GM13976 (cell line): Measurements from ENCODE around the gene C11orf16.
"Not testable (repeated sequence)": the region's sequence is repeated elsewhere in the genome, so short reads cannot be mapped to it uniquely, and the experiment has no call there.

Experiments
- DNase-seq: peaks from one replicate; pipeline ENCODE4 v3.0.0; 2012; ENCODE audit warnings: low spot score
- CTCF ChIP-seq: IDR thresholded peaks from 2 replicates; pipeline ENCODE4 v1.5.1; 2012; ENCODE audit warnings: borderline replicate concordance, mild to moderate bottlenecking; ENCODE audit not compliant: insufficient read depth; ENCODE audit errors: extremely low read depth, missing control alignments, control extremely low read depth
- in situ Hi-C: fragments of 300-500 bp; cut with MboI; formaldehyde crosslinking; loops from one replicate; pipeline ENCODE4 v1.12.0; 2022; ENCODE audit warnings: low sequenced_read_pairs, mixed read lengths, inconsistent platforms; ENCODE audit not compliant: unreplicated experiment

Gene C11orf16

DNA sequence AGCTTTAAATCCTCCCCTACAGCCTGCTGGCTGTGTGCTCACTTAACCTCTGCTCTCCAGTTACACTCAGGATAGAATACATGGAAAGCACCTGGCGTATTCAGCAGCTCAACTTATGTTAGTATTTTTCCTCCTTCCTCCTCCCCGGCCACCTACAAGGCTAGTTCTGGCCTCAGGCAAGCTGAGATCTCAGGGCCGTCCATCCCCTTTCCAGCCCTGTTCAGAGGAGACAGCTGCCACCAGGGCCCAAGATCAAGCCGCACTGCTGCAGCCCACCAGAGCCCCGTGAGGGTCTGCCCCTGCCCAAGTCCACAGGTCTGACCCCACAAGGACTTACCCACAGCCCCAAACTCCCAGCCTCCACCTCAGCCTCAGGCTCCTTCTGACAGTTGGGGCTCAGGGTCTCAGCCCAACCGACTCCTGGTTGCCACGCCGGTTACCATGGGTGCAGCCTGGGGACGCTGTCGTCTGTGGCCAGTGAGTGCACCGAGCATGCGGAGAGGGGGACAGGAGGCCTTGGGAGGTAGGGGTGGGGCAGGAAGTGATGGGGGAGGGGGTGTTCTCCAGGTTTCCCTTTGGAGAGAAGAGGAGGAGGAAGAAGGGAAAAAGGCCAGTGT, at the start of gene C11orf16:
Gene C11orf16, minus strand, starts transcription at position 384 of the 617 bp plus-strand sequence. CDS start 639 bp downstream, outside the sequence.
- no peak for TF ChIP-seq CTCF
- in situ Hi-C loops = no loop called here
- no peak for DNase-seq

GRCh38 chr11:8980485-8980884, 47.7 kb upstream of the C11orf16 start:
- no peak for DNase-seq
- in situ Hi-C loops = no loop called here
- TF ChIP-seq CTCF = no peak

DNA sequence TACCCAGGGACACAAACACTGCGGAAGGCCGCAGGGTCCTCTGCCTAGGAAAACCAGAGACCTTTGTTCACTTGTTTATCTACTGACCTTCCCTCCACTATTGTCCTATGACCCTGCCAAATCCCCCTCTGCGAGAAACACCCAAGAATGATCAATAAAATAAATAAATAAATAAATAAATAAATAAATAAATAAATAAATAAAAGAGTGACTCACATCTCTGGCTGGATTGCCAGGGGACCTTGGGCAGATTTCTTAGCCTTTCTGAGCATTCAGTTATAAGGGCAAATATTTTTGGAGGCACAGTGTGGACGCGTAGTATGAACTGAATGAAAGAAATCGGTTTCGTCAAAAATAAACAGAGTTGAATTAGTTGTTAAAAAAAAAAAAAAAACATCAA, 46.6 kb upstream of the C11orf16 start:
- in situ Hi-C loops, DNase-seq: not testable (repeated sequence)

DNA sequence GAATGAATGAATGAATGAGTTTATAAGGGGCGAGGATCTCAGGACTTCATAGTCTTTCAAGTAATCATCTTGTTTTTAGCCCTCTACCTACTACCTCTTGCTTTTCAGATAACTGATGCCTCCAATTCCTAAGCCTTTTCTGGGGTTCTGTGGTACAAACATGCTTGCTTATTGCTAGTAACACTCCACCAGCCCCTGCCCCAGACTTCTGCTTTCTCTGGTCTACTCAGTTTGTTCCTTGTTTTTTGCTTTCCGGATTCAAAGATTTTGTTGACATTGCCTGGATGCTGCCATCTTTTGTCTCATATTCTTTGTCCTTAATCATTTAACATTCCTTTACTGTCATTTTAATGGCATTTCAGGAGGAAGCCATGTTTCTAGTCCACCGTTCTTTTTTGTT, 40.4 kb upstream of the C11orf16 start:
- in situ Hi-C loops = no loop called here
- DNase-seq = no peak
- no peak for TF ChIP-seq CTCF

DNA sequence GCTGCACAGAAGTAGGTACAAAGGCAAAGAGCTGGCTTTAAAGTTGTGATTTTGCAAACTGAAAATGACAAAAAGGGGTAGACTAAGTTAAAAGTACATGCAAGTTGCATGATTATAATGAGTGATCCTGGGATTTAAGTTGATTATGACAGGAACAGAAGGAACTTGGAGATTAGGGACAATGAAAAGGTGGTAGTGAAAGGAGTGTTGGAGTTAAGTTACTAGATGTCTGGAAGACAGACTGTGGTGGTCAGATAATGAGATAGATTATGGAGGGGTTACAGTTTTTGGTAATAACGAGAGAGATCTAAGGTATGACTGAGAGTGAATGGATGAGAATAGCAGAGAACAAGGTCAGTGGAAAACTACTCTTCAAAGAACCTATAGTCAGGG, 39.2 kb upstream of the C11orf16 start:
- TF ChIP-seq CTCF = no peak
- in situ Hi-C loops = no loop called here
- no peak for DNase-seq

- no peak for TF ChIP-seq CTCF
- in situ Hi-C loops = no loop called here
Observed at GRCh38 chr11:8971196-8971923, 38.6 kb upstream of the C11orf16 start.

GRCh38 chr11:8967184-8967583, 34.4 kb upstream of the C11orf16 start:
- no peak for DNase-seq
- in situ Hi-C loops = no loop called here
- no peak for TF ChIP-seq CTCF

More at GRCh38 chr11:8971196-8971923, 38.6 kb upstream of the C11orf16 start:
- no peak for DNase-seq
